Fibroblast of the aortic adventitia (primary cell): ENCODE data around the gene LUC7L3. TPM values are rescaled to one million over a fixed set of nuclear protein-coding genes. Genes with fewer than 3 reads are reported as not detected.

Source experiments
- DNase-seq: peaks from one replicate; pipeline ENCODE4 v3.0.0-alpha.2; 2010; ENCODE audit warnings: low read depth
- H3K4me3 ChIP-seq: 2 replicates; pipeline ENCODE4 v1.5.1; 2011; ENCODE audit warnings: low read depth, mild to moderate bottlenecking, control low read depth, low read length, moderate library complexity
- total RNA-seq: library from RNA; depleted of rRNA; stranded (reverse); fragments of >200 nt; gene quantifications from 2 replicates; pipeline ENCODE4 v1.2.3, GENCODE V29; 2012; ENCODE audit warnings: low replicate concordance
- TF ChIP-seq, protein P1 (sequence below): IDR thresholded peaks from 2 replicates; pipeline ENCODE4 v1.5.1; 2011; ENCODE audit warnings: mild to moderate bottlenecking, low read length, control low read depth, inconsistent platforms; ENCODE audit not compliant: insufficient read depth

The LUC7L3 gene
- total RNA-seq, 1 donor, result 30.2 TPM

DNA sequence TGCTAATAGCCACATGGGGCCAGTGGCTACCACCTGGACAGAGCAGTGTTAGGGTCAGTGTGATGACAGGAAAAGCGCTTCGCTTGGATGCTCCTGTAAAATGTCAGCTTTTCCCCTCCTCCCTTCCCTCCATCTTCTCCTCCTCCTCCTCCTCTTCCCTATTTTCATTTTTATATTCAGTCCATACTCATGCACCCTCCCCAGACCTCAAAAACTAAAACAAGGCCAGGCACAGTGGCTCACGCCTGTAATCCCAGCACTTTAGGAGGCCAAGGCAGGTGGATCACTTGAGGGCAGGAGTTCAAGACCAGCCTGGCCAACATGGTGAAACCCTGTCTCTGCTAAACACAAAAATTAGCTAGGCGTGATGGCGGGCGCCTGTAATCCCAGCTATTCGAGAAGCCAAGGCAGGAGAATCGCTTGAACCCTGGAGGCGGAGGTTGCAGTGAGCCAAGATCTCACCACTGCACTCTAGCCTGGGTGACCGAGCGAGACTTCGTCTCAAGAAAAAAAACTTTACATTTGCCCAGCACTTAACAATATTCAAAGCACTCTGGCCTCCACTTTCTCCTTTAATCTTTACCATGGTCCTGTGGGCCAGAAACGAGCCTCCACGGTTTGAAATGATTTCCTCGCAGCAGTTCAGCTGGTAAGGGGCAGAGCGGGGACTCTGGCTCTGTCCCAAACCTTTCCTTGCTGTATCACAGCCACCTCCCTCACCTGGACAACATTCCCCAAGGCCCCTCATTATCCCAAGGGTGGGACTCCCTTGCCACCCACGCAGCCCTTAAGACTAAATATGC is 33.5 kb upstream of the LUC7L3 start:
- no peak for DNase-seq
- TF ChIP-seq, protein P1, sequence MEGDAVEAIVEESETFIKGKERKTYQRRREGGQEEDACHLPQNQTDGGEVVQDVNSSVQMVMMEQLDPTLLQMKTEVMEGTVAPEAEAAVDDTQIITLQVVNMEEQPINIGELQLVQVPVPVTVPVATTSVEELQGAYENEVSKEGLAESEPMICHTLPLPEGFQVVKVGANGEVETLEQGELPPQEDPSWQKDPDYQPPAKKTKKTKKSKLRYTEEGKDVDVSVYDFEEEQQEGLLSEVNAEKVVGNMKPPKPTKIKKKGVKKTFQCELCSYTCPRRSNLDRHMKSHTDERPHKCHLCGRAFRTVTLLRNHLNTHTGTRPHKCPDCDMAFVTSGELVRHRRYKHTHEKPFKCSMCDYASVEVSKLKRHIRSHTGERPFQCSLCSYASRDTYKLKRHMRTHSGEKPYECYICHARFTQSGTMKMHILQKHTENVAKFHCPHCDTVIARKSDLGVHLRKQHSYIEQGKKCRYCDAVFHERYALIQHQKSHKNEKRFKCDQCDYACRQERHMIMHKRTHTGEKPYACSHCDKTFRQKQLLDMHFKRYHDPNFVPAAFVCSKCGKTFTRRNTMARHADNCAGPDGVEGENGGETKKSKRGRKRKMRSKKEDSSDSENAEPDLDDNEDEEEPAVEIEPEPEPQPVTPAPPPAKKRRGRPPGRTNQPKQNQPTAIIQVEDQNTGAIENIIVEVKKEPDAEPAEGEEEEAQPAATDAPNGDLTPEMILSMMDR, result no peak
- no peak overlapping the region for H3K4me3 ChIP-seq

GRCh38 chr17:50686494-50687199 is 32.8 kb upstream of the LUC7L3 start:
- no peak overlapping the region for H3K4me3 ChIP-seq
- DNase-seq, result peak; percentile 93
- TF ChIP-seq, protein P1, result no peak

- TF ChIP-seq, protein P1, result no peak
- peak; percentile 83 for DNase-seq
- H3K4me3 ChIP-seq, result no peak overlapping the region
Observed at GRCh38 chr17:50687200-50688066, 32.0 kb upstream of the LUC7L3 start.

DNA sequence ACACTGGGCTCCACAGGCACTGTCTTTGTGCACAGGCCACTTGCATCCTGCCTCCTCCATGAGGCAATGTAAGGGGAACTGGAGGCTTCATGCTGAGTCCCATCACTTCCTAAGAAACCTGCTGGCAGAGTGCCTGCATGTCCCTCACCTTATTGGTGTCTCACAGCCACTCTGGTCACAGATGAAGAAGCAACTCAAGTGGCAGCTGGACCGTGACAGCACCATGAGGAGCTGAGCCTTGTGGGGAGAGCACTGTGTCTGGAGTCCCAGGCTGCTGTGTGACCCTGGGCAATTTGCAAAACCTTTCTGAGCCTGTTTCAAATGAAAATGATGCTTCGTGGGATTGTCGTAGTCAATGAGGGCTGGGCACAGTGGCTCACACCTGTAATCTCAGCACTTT is 31.2 kb upstream of the LUC7L3 start:
- H3K4me3 ChIP-seq, result no peak overlapping the region
- no peak for DNase-seq
- TF ChIP-seq, protein P1, result no peak

- peak; percentile 56 for DNase-seq
Observed at GRCh38 chr17:50689251-50689650, 30.2 kb upstream of the LUC7L3 start.

More at GRCh38 chr17:50689251-50689650, 30.2 kb upstream of the LUC7L3 start:
- TF ChIP-seq, protein P1, result no peak
- H3K4me3 ChIP-seq, result no peak overlapping the region
